ENCODE data around the gene PDE12.

Gene PDE12, protein sequence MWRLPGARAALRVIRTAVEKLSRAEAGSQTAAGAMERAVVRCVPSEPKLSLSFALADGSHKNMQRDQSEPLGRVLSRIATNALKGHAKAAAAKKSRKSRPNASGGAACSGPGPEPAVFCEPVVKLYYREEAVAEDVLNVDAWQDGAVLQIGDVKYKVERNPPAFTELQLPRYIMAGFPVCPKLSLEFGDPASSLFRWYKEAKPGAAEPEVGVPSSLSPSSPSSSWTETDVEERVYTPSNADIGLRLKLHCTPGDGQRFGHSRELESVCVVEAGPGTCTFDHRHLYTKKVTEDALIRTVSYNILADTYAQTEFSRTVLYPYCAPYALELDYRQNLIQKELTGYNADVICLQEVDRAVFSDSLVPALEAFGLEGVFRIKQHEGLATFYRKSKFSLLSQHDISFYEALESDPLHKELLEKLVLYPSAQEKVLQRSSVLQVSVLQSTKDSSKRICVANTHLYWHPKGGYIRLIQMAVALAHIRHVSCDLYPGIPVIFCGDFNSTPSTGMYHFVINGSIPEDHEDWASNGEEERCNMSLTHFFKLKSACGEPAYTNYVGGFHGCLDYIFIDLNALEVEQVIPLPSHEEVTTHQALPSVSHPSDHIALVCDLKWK

DNA sequence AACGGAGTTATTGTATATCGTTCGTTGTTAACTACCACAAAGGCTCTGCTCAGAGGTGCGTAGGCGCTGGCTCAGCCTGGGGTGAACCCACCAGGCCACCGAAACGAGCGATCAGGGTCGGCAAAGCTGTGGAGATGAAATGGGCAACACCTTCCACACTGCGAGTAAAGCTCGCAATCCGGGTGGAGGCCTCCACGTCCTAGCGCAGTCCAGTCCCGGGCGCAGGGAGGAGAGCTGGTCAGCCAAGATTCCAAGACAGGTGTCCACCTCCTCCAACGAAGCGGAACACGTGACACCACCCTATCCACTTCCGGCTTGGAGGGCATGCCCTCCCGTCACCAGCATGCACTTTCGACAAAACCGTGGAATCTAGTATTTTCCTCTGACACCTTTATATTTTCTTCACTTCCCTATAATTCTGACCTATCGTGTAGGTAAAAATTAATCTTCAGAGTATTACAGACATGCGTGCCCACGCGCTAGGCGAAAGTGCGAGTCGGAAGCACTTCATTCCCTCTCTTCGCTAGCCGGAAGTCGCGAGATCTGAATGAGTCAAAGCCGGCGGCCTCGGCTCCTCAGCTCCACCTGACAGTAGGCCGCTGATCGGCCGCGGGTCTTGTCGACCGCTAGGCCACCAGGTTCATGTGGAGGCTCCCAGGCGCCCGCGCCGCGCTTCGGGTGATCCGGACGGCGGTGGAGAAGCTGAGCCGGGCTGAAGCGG lies at the start of gene PDE12:
PDE12 (plus strand) TSS at position 537 of the 721 bp plus-strand sequence; CDS start at position 643, 106 bp downstream.
- DNase-seq: peak; percentile 89

DNA sequence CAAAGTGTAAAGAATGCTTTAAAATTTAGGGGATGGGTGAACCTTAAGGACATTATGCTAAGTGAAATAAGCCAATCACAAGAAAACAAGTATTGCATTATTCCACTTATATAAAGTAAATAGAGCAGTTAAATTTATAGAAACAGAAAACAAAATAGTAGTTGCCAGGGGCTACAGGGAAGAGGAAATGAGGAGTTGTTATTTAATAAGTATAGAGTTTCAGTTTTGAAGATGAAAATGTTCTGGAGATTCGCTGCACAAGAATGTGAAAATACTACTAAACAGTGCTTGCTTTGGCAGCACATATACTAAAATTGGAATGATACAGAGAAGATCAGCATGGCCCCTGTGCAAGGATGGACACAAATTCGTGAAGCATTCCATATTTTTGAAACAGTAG lies 43.9 kb upstream of the PDE12 start:
- DNase-seq: no peak

DNA sequence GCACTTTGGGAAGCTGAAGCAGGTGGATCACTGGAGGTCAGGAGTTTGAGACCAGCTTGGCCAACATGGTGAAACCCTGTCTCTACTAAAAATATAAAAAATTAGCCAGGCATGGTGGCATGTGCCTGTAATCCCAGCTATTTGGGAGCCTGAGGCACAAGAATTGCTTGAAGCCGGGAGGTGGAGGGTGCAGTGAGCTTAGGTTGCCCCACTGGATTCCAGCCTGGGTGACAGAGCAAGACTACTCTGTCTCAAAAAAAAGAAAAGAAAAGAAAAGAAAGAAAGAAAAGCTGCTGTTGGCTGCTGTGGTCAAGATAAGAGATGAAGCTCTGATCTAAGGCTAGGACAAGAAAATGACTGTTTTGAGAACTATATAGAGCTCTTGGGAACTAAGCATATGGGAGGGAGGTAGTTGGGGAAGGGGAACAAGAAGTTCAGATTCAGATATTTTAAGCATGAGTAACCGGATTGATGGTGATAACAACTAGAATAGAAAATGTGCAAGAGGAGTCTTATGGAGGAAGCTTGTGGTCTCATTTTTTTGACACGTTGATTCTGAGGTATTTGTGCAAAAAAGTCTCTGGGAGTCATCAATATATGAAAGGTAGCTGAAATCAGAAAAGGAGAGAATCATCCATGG lies 37.7 kb upstream of the PDE12 start:
- DNase-seq: no peak

DNA sequence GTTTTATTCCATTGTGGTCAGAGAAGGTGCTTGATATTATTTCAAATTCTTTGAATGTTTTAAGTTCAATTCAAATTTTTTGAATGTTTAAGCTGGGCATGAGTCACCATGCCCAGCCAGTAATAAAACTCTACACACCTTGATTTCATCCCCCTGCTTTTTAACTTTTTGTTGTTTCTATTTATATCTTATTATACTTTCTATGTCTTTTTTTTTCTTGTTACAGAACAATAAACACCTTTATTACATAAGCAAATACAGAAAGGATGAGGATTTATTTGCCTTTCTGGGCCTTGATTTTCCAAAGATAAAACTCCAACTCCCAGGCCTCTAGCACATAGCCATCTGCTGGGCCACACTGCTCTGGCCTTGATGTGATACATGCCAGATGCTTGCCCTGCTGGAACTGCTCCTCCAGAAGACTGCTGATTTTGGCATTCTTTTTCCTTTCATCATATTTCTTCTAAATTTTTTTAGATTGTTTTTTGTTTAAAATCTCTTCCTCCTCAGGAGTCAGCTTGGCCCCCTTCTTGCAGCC lies 25.9 kb upstream of the PDE12 start:
- DNase-seq: no peak

DNA sequence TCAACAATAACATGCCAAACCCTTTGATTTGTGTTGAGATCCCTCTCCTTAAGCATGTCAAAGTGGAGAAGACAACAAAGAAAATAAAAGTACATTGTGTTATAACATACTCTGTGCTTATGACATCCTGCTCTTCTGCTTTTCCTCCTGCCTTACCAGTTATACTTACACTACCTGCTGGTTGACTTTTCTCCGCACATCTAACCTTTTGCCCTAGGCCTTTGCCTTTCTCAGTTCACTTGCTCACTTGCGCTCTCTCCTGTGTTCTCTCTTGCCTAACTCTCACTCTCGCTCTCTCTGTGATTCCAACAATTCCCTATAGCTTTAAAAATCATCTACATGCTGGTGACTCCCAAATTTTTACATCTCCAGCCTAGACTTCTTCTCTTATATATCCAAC lies 17.6 kb upstream of the PDE12 start:
- no peak for DNase-seq

DNA sequence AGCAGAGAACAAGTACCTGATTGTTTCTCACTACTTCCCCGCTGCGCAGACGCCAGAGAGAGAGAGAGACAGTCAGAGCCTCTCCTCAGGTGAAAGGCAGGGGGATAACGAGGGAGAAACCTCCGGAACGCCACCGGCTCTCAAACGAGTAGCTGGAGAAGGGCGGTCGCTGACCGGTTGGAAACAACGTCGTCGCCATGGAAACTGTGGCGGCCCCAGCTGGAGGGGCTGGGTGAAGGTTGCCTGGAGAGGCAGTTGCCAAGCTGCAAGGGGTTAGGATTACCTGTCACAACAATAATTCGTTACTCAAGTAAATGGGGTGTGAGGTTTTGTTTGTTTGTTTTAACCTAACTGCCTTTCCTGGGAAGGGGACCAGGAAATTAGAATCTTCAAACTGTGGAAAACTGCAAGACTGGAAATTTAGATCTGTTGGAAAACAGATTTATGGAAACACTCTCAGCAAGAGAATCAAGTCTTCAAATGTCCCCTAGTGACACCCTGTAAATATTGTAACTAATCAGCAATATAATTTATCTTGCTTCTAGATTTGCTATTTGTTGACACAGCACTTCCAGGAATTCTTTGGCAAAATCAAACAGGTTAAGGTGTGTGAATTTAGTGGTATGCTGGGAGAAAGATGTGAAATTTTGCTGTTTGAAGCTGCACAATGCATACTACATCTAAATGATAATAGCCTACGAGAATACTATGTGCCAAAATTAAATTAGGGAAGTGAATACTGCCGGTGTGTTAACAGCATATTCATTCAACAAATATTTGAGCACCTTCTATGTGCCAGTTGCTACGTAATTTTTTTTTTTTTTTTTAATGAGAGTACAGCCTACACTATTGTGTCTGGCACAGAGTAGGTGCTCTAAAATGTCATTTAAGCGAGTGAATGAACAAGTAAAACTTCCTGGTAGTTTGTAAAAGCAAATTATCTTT lies 11.6 kb upstream of the PDE12 start, which contains the start of gene DNAH12:
DNAH12 (minus strand) TSS at position 164 of the 945 bp plus-strand sequence. CDS start 1,474 bp downstream, outside the sequence.
- peak; percentile 17 for DNase-seq

DNA sequence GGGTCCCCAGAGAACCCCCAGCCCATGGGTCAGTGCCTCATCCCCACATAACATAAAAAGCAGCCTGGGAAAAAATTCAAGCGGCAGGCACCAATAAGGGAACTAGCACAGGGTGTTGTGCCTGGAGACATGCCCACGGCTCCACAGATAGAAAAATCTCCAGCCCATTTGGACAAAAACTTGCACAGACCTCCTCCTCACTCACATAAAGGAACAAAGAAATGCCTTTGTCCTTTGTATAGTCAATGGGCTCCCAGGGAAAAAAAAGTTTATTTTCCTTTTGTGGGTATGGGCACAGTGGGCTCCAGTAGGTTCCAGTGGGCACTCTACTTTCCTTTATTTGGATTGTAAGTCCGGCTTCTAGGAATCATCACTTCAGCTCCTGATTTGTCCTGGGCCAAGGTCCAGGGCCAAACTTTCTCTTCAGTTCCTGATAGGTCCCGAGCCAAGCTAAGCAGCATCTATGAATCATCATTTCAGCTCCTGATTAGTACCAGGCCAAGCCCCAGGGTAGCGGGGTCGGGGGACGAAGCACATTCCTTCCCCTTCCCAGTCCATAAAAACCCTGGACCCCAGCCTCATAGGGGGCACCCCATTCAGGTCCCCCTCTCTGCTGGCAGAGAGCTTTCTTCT lies 10.3 kb upstream of the PDE12 start:
- DNase-seq: no peak

DNA sequence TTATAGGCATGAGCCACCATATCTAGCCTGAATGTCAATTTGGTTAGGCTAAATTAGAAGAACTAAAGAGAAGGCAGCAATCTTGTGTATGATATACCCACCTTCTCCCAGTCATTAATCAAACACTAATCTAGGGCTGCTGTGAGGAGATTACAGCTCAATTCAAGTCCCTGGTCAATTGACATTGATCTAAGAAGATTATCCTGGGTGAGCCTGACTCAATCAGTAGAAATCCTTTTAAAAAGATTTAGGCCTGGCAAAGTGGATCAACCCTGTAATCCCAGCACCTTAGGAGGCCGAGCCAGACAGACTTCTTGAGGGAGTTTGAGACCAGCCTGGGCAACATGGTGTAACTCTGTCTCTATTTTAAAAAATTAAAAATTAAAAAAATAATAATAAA lies 9.5 kb upstream of the PDE12 start:
- DNase-seq: no peak

DNA sequence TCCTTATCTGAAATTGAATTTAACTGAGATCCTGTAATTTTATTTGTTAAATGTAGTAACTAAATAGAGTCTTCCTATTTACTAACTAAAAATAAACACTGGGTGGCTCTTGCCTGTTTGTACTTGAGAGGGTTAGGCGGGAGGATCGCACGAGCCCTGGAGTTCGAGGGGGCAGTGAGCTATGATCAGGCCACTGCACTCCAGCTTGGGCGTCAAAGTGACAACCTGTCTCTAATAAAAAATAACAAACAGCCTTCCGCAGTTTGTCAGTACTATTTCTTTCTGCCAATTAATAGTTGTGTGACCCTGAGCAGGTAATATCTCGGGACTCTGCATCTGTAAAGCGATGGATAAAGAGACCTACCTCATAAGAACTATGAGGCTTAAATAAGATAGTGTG lies 768 bp upstream of the PDE12 start:
- DNase-seq: no peak

DNA sequence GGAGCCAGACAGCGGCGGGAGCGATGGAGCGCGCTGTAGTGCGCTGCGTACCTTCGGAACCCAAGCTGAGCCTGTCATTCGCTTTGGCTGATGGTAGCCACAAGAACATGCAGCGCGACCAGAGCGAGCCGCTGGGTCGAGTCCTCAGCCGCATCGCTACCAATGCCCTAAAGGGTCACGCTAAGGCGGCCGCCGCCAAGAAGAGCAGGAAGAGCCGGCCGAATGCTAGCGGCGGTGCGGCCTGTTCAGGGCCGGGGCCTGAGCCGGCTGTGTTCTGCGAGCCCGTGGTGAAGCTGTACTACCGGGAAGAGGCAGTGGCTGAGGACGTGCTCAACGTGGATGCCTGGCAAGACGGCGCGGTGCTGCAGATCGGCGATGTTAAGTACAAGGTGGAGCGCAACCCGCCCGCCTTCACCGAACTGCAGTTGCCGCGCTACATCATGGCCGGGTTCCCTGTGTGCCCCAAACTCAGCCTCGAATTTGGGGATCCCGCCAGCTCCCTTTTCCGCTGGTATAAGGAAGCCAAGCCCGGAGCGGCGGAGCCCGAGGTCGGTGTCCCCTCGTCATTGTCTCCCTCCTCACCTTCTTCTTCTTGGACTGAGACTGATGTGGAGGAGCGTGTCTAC lies 498 bp downstream of the PDE12 start:
- peak; percentile 47 for DNase-seq

DNA sequence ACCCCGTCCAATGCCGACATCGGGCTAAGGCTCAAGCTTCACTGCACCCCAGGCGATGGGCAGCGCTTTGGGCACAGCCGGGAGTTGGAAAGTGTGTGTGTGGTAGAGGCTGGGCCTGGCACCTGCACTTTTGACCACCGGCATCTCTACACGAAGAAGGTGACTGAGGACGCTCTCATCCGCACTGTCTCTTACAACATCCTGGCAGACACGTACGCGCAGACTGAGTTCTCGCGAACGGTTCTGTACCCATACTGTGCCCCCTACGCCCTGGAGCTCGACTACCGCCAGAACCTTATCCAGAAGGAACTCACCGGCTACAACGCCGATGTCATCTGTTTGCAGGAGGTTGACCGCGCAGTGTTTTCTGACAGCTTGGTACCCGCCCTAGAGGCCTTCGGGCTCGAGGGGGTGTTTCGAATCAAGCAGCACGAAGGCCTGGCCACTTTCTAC lies 1.0 kb downstream of the PDE12 start:
- peak; percentile 66 for DNase-seq

DNA sequence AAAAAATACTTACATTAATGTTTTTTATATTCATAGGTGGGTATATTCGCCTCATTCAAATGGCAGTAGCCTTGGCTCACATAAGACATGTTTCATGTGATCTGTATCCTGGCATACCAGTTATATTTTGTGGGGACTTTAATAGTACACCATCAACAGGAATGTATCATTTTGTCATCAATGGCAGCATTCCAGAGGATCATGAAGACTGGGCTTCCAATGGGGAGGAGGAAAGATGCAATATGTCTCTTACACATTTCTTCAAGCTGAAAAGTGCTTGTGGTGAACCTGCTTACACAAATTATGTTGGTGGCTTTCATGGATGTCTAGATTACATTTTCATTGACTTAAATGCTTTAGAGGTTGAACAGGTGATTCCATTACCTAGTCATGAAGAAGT lies 3.5 kb downstream of the PDE12 start:
- no peak for DNase-seq

DNA sequence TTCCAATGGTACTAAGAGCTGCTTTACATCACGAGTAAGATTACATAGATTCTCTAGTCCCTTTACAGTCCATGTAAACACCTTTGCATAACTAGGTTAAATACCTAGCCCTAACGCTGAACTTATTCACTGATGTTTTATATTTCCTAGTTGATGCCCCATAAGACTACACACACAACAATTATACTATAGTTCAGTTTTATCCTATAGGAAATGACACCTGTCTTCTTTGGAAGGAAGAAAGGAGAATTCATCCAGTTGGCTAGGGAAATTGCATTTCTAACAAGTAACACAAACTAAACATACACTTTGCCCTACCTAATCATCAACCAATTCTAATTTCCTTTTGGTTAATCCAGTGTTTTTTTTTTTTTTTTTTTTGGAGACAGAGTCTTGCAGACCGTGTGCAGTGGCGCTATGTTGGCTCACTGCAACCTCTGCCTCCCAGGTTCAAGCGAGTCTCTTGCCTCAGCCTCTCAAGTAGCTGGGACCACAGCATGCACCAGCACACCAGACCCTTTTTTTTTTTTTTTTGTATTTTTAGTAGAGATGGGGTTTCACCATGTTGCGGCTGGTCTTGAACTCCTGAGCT lies 13.9 kb downstream of the PDE12 start:
- no peak for DNase-seq

DNA sequence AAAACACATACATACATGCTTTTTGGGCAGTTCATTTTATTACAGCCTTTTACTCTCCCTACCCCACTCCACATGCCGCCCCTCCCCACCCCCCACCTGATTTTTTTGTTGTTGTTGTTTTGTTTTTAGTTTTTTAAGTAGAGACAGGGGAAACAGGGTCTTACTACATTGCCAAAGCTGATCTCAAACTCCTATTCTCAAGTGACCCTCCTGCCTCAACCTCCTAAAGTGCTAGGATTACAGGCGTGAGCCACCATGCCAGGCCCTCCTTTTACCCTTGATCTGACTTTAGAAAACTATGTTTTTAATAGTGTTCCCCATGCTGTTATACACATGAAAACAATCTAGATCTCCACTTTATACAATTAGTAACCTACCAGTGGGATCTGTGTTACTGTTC lies 14.8 kb downstream of the PDE12 start:
- no peak for DNase-seq

DNA sequence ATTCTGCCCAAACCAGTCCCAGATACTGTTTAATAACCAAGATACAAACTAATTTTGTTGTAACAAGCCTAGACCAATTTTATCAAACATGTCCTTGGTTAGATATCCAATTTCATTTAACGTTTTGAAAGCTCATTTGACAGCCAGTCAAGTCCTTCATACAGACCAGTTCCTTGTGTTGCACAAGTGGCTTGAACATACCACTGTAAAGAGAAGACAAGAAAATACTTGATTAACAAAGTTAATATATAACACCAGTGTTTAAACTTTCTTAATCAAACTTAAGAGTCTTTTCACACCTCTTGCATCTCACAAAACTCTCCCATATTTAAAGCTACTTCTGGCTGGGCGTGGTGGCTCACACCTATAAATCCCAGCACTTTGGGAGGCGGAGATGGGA lies 16.0 kb downstream of the PDE12 start:
- DNase-seq: no peak

DNA sequence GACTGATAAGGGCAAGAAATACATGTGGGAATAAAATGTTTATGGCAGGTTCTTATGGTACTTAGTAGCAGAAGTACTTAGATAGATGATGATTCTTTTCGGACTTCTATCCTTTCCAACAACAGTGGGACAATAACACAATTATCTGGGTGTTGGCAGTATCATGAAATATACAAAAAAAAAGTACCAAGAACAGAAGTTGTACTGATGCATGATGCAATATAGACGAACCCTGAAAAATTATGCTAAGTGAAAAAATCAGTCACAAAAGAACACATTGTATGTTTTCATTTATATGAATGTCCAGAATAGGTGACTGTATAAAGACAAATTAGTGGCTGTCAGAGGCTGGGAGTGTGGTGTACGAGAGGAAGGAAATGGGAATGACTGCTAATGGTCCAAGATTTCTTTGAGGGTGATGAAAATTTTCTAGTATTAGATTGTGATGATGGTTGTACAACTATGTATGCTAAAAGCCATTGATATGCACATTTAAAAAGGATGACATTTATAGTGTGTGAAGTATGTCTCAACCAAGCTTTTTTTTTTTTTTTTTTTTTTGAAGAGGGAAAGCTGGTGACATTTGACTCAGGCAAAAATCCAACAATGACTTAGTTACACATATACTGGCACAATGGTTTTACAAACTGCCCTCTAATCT lies 20.0 kb downstream of the PDE12 start:
- no peak for DNase-seq

DNA sequence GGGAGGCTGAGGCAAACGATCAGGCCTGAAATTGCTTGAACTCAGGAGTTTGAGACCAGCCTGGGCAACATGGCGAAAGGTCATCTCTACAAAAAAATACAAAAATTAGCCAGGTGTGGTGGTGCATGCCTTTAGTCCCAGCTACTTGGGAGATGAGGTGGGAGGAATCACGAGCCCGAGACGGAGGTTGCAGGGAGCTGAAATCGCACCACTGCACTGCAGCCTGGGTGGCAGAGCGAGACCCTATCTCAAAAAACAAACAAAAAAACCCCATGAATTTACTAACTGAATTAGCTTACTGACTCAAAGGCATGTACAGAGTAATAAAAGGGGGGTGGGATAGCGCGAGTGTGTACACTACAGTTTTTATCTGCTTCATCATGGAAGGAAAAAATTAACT lies 21.7 kb downstream of the PDE12 start:
- DNase-seq: no peak

DNA sequence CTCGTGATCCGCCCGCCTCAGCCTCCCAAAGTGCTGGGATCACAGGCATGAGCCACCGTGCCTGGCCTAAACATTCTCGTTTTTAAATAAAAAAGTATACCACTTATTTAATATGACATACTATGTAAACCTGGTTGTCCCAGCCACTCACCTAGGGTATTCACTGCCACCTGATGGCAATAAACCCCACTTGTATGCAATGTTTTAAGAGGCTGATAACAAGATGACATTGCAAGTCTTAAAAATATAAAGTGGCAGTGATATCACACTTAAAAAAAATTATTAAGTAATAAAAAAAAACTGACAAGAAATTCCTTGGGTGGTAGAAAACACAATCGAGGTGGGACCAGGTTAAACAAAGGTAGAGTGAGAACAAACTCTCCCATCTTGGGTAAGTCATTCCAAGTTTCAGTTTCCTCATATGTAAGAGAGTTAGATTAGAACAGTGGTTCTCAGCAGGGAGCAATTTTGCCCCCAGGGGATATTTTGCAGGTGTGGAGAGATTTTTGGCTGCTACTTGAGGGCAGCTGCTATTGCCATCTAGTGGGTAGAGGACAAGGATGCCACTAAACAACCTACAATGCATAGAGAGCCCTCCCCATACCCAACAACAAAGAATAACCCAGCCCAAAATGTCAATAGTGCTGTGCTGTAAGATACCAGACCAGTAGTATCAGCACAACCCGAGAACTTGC lies 26.5 kb downstream of the PDE12 start:
- no peak for DNase-seq

DNA sequence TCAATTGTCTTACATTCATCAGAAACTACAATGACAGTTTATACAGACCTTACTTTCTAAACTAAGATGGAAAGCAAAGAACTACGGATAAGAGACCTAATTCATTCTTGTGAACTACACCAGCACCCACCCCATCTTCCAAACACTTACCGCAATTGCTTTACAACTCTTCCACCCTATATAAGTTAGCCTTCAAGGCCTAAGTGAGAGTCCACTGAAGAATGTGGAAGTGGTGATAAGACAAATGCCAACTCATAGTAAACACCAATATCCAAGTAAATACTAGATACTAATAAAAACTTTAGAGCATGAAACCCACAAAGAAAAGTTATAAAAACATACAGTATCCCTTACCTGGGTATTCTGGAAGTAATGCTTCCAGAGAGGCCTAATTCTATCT lies 27.5 kb downstream of the PDE12 start:
- no peak for DNase-seq
